Mesothelial cell of epicardium (in vitro differentiated cells): ENCODE results near the gene HMG20A. TPM values are rescaled to one million over a fixed set of nuclear protein-coding genes. Genes with fewer than 3 reads are reported as not detected.
A peak's percentile ranks its signal among the peaks of the same experiment; 100 is the strongest.

Experiments used
- DNase-seq, 2 experiments: peaks; one replicate each; pipeline ENCODE4 v3.0.0; 2021; ENCODE audit warnings: low spot score in 2 of 2; ENCODE audit not compliant: unreplicated experiment in 2 of 2
- H3K27ac Mint-ChIP-seq: 2 replicates; pipeline ENCODE4 v1.8.0; 2021; ENCODE audit warnings: mixed read lengths
- H3K27me3 Mint-ChIP-seq: 2 replicates; pipeline ENCODE4 v1.8.0; 2021; ENCODE audit warnings: low read depth, mixed read lengths
- H3K36me3 Mint-ChIP-seq: 2 replicates; pipeline ENCODE4 v1.8.0; 2021; ENCODE audit warnings: mixed read lengths
- H3K4me1 Mint-ChIP-seq: 2 replicates; pipeline ENCODE4 v1.8.0; 2021; ENCODE audit warnings: mixed read lengths
- H3K4me3 Mint-ChIP-seq: 2 replicates; pipeline ENCODE4 v1.8.0; 2021; ENCODE audit warnings: mild to moderate bottlenecking, moderate library complexity, mixed read lengths
- H3K9me3 Mint-ChIP-seq: 2 replicates; pipeline ENCODE4 v1.8.0; 2021; ENCODE audit warnings: mixed read lengths
- CTCF ChIP-seq: fragments of 200-600 bp; sonication (generic); IDR thresholded peaks from one replicate; pipeline ENCODE4 v1.5.0; 2021; ENCODE audit warnings: antibody characterized with exemption; ENCODE audit not compliant: unreplicated experiment
- total RNA-seq: library from RNA; stranded (reverse); gene quantifications from 3 replicates; pipeline ENCODE4 v1.2.1, GENCODE V29; 2021

HMG20A gene
- total RNA-seq, 1 donor from 2014 or later: 70.5 TPM

- H3K4me1 Mint-ChIP-seq: peaks cover 58% of the 10 kb centered on the region
- H3K27ac Mint-ChIP-seq: no peak overlapping the region
- DNase-seq: peak in 1 of 2 experiments; percentile 20
Measured at GRCh38 chr15:77503240-77503639, 82.6 kb downstream of the HMG20A start.

GRCh38 chr15:77503764-77504163 lies 83.1 kb downstream of the HMG20A start:
- H3K36me3 Mint-ChIP-seq: no peaks in the 10 kb centered on the region
- no peak overlapping the region for H3K4me3 Mint-ChIP-seq
- no peaks in the 10 kb centered on the region for H3K9me3 Mint-ChIP-seq
- no peak for TF ChIP-seq CTCF
- no peaks in the 10 kb centered on the region for H3K27me3 Mint-ChIP-seq
- no peak overlapping the region for H3K27ac Mint-ChIP-seq
- H3K4me1 Mint-ChIP-seq: peaks cover 52% of the 10 kb centered on the region
- DNase-seq: peak in 1 of 2 experiments; percentile 16

More at GRCh38 chr15:77503240-77503639, 82.6 kb downstream of the HMG20A start:
- Mint-ChIP-seq H3K9me3 (no peaks in the 10 kb centered on the region), H3K27me3 (no peaks in the 10 kb centered on the region), H3K36me3 (no peaks in the 10 kb centered on the region), H3K4me3 (no peak overlapping the region)
- TF ChIP-seq CTCF: no peak

GRCh38 chr15:77504306-77504705 lies 83.6 kb downstream of the HMG20A start:
- no peaks in the 10 kb centered on the region for H3K27me3 Mint-ChIP-seq
- peak in 1 of 2 experiments; percentile 36 for DNase-seq
- peaks cover 47% of the 10 kb centered on the region for H3K4me1 Mint-ChIP-seq
- no peak overlapping the region for H3K4me3 Mint-ChIP-seq
- H3K27ac Mint-ChIP-seq: no peak overlapping the region
- H3K36me3 Mint-ChIP-seq: no peaks in the 10 kb centered on the region
- no peak for TF ChIP-seq CTCF
- no peaks in the 10 kb centered on the region for H3K9me3 Mint-ChIP-seq

- Mint-ChIP-seq H3K27me3 (no peaks in the 10 kb centered on the region), H3K4me3 (no peak overlapping the region), H3K9me3 (no peaks in the 10 kb centered on the region), H3K36me3 (no peaks in the 10 kb centered on the region), H3K4me1 (peaks cover 43% of the 10 kb centered on the region), H3K27ac (no peak overlapping the region)
- TF ChIP-seq CTCF: no peak
- peak in 1 of 2 experiments; percentile 13 for DNase-seq
Measured at GRCh38 chr15:77504871-77505270, 84.2 kb downstream of the HMG20A start.

- Mint-ChIP-seq H3K36me3 (no peaks in the 10 kb centered on the region), H3K27ac (no peak overlapping the region), H3K4me1 (peaks cover 43% of the 10 kb centered on the region), H3K9me3 (no peaks in the 10 kb centered on the region), H3K4me3 (no peak overlapping the region), H3K27me3 (no peaks in the 10 kb centered on the region)
- TF ChIP-seq CTCF: no peak
- peak in 1 of 2 experiments; percentile 34 for DNase-seq
Measured at GRCh38 chr15:77505556-77505955, 84.9 kb downstream of the HMG20A start.
